ENCODE data around the gene LEPR.

DNA sequence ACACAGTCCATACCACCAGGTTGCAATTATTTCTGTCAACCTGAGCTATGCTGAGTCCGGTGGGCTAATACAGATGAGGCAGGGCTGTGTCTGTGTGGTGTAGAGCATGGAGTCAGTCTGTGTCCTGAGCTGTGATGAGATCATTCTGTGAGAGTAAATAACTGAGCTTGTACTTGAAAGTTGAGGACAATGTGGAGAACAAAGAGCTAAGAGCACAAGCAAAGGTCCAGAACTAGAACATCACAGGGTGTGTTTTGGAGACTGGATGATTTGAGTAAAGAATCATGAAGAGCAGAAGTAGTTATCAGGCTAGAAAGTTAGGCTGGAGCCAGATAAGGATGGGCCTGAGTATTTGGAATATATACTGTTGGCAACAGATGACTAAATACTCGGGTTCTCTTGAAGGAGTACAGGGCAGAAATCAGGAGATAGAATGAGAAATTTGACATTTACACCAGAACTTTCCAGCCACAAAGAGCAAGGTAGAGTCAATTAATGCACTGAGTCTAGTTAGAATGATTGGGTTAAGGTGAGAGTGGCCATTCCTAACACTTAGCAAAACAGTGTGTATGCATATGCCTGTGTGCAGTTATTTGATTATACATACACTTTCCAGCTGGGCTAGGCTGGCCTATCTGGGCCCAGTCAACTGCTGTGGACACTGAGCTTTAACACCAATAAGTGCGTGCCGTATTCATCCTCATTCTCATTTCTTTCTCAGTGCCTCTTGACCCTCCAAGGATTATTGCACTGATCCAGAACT is 48.8 kb downstream of the LEPR start:
- TF ChIP-seq, protein P1, sequence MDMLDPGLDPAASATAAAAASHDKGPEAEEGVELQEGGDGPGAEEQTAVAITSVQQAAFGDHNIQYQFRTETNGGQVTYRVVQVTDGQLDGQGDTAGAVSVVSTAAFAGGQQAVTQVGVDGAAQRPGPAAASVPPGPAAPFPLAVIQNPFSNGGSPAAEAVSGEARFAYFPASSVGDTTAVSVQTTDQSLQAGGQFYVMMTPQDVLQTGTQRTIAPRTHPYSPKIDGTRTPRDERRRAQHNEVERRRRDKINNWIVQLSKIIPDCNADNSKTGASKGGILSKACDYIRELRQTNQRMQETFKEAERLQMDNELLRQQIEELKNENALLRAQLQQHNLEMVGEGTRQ (CRISPR knock-in tag; IDR thresholded peaks at IDR 0.05), result no peak
- TF ChIP-seq CTCF (IDR thresholded peaks at IDR 0.05) (no peak), MAX (CRISPR knock-in tag; IDR thresholded peaks at IDR 0.05) (no peak), ZNF317 (CRISPR knock-in tag; IDR thresholded peaks at IDR 0.05; ENCODE audit: borderline replicate concordance, low read depth) (no peak), SMAD4 (CRISPR knock-in tag; IDR thresholded peaks at IDR 0.05) (no peak), ZNF423 (CRISPR knock-in tag; IDR thresholded peaks at IDR 0.05) (no peak), USF1 (CRISPR knock-in tag; IDR thresholded peaks at IDR 0.05) (no peak)
- TF ChIP-seq, protein P2, sequence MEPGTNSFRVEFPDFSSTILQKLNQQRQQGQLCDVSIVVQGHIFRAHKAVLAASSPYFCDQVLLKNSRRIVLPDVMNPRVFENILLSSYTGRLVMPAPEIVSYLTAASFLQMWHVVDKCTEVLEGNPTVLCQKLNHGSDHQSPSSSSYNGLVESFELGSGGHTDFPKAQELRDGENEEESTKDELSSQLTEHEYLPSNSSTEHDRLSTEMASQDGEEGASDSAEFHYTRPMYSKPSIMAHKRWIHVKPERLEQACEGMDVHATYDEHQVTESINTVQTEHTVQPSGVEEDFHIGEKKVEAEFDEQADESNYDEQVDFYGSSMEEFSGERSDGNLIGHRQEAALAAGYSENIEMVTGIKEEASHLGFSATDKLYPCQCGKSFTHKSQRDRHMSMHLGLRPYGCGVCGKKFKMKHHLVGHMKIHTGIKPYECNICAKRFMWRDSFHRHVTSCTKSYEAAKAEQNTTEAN (CRISPR knock-in tag; IDR thresholded peaks at IDR 0.05), result no peak

All from WTC11 (cell line).